A673 (cell line): ENCODE results near the gene RELN. TPM values are rescaled to one million over a fixed set of nuclear protein-coding genes. Genes with fewer than 3 reads are reported as not detected.

Experiments used
- BruUV-seq: library from RNA; stranded (reverse); fragments of 400-500 nt; replicated peaks from 2 replicates; lab custom pipeline; 2021; lab: Mats Ljungman, UMichigan
- CTCF ChIA-PET: fragments of 300-600 bp; sonication (Branson Sonifier 250); formaldehyde crosslinking; loops from one replicate; lab custom pipeline; 2022; ENCODE audit warnings: antibody characterized with exemption; lab: Charles Lee
- POLR2A ChIA-PET: fragments of 300-600 bp; sonication (Branson Sonifier 250); formaldehyde crosslinking; loops from one replicate; lab custom pipeline; 2022; ENCODE audit warnings: antibody characterized with exemption; ENCODE audit not compliant: low non-redundant PET; lab: Charles Lee
- DNase-seq: peaks from one replicate; pipeline ENCODE4 v3.0.0-alpha.2; 2015; ENCODE audit warnings: low spot score
- H3K27ac ChIP-seq: fragments of 200-600 bp; sonication (generic); 2 replicates; pipeline ENCODE4 v1.5.1; 2016; ENCODE audit warnings: mixed run types, low read depth, mild to moderate bottlenecking, mixed read lengths, antibody characterized with exemption, low read length; ENCODE audit not compliant: poor library complexity, severe bottlenecking
- H3K27me3 ChIP-seq: fragments of 200-600 bp; sonication (generic); replicated peaks from 2 replicates; pipeline ENCODE4 v1.6.1; 2017; ENCODE audit warnings: mixed run types, low read depth, mild to moderate bottlenecking, mixed read lengths, antibody characterized with exemption, low read length; ENCODE audit not compliant: insufficient read depth, poor library complexity
- H3K36me3 ChIP-seq: fragments of 200-600 bp; sonication (generic); 2 replicates; pipeline ENCODE4 v1.6.1; 2016; ENCODE audit warnings: mixed run types, mild to moderate bottlenecking, mixed read lengths, antibody characterized with exemption, low read length; ENCODE audit not compliant: insufficient read depth, poor library complexity, severe bottlenecking
- H3K4me1 ChIP-seq: fragments of 200-600 bp; sonication (generic); 2 replicates; pipeline ENCODE4 v1.6.1; 2017; ENCODE audit warnings: mixed run types, mild to moderate bottlenecking, mixed read lengths, antibody characterized with exemption, low read length; ENCODE audit not compliant: insufficient read depth, poor library complexity, severe bottlenecking
- H3K4me3 ChIP-seq: fragments of 200-600 bp; sonication (generic); 2 replicates; pipeline ENCODE4 v1.5.1; 2016; ENCODE audit warnings: low read depth, mixed run types, mild to moderate bottlenecking, mixed read lengths, low read length; ENCODE audit not compliant: poor library complexity, severe bottlenecking
- H3K9me3 ChIP-seq: fragments of 200-600 bp; sonication (generic); 2 replicates; pipeline ENCODE4 v1.6.1; 2016; ENCODE audit warnings: mixed run types, low read depth, mild to moderate bottlenecking, mixed read lengths, antibody characterized with exemption, low read length; ENCODE audit not compliant: poor library complexity, severe bottlenecking
- EZH2 ChIP-seq: fragments of 200-600 bp; sonication (generic); IDR thresholded peaks from 2 replicates; pipeline ENCODE4 v1.6.1; 2017; ENCODE audit warnings: borderline replicate concordance, low read depth, mild to moderate bottlenecking, mixed read lengths, antibody characterized with exemption, low read length; ENCODE audit not compliant: poor library complexity, severe bottlenecking
- intact Hi-C: fragments of 100-400 bp; cut with micrococcal nuclease; formaldehyde crosslinking; loops from one replicate; pipeline ENCODE4 v1.10.0; 2022; ENCODE audit not compliant: unreplicated experiment
- total RNA-seq: library from RNA; stranded (reverse); gene quantifications from 2 replicates; pipeline ENCODE4 v1.2.3, GENCODE V29; 2021
- TF ChIP-seq, protein P1 (sequence below): fragments of 300-800, 200-600 bp; sonication (generic); conservative IDR thresholded peaks from 2 replicates; pipeline ENCODE4 v1.5.1; 2017; ENCODE audit warnings: low read depth, mild to moderate bottlenecking, antibody characterized with exemption, low read length, moderate library complexity, mixed read lengths

Gene RELN
- total RNA-seq, 1 experiment from 2014 or later, result not detected

DNA sequence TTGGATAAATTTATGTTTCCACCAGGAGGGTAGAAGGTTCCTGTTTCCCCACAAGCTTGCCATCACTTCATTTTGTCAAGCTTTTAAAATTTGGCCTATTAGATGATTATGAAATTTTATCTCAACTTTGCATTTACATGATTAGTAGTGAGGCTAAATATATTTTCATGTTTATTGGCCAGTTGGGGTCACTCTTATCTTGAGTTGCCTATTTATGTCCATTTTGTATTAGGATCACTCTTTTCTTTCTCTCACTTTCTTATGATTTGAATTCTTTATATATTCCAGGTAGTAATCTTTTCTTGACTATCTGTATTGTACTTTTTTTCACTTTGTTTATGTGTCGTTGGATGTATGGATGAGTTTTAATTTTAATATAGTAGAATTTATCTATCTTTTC, 324.9 kb downstream of the RELN start:
- peaks cover 32% of the 10 kb centered on the region for H3K27me3 ChIP-seq
- no peaks in the 10 kb centered on the region for H3K36me3 ChIP-seq
- intact Hi-C loops, result no loop called here
- no peak overlapping the region for H3K4me3 ChIP-seq
- no TSS peak for BruUV-seq
- H3K27ac ChIP-seq, result no peak overlapping the region
- no peaks in the 10 kb centered on the region for H3K9me3 ChIP-seq
- TF ChIP-seq, protein P1, sequence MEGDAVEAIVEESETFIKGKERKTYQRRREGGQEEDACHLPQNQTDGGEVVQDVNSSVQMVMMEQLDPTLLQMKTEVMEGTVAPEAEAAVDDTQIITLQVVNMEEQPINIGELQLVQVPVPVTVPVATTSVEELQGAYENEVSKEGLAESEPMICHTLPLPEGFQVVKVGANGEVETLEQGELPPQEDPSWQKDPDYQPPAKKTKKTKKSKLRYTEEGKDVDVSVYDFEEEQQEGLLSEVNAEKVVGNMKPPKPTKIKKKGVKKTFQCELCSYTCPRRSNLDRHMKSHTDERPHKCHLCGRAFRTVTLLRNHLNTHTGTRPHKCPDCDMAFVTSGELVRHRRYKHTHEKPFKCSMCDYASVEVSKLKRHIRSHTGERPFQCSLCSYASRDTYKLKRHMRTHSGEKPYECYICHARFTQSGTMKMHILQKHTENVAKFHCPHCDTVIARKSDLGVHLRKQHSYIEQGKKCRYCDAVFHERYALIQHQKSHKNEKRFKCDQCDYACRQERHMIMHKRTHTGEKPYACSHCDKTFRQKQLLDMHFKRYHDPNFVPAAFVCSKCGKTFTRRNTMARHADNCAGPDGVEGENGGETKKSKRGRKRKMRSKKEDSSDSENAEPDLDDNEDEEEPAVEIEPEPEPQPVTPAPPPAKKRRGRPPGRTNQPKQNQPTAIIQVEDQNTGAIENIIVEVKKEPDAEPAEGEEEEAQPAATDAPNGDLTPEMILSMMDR, result no peak
- TF ChIP-seq EZH2, result no peak
- ChIA-PET CTCF (no interaction called here), POLR2A (no interaction called here)
- no peak for DNase-seq
- no peaks in the 10 kb centered on the region for H3K4me1 ChIP-seq

DNA sequence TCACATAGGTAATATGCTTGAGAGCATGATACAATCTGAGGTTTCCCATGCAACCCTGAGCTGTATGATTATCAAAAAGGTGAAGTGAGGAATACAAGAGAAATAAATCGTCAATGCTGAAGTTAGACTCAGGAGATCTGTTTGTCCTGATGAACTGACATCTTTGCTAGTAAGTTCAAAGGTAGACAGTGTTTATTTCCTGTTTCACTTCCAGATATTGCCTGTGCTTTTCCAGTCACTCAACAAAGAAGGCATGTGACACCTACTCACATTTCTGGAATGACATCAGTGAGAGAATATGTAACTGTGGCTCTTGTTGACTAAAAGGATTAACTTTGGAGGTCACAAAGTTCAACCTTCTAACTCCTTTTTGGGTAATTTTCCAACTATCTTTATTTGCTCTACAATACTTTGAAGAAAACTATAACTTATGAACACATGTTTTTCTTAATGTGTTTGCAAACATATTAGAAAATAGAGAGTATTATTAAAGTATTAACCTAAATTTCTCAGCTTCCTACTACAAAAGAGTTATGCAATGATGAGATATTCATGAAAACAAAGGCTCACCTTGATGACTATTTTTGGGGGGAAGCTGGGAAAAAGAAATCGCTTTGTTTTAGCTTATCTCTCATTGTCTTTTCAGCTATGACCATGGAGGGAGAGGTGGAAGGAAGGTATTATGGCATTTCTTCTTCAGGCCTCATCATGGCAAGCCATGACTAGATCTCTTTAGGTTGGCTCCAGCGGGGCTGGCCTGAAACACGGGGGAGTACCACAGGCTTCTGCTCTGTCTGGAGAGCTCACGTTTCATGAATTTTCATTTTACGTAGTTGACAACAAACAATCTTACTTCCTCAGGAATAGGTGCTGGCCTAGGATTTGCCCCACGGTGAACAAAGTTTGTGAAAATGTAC, 328.7 kb downstream of the RELN start:
- intact Hi-C loops, result no loop called here
- CTCF ChIA-PET, result no interaction called here
- DNase-seq, result peak; percentile 10
- POLR2A ChIA-PET, result no interaction called here
- BruUV-seq, result no TSS peak
- no peaks in the 10 kb centered on the region for H3K4me1 ChIP-seq
- TF ChIP-seq, protein P1, result no peak
- H3K4me3 ChIP-seq, result no peak overlapping the region
- H3K36me3 ChIP-seq, result no peaks in the 10 kb centered on the region
- no peak overlapping the region for H3K27ac ChIP-seq
- H3K27me3 ChIP-seq, result peaks cover 8% of the 10 kb centered on the region
- H3K9me3 ChIP-seq, result no peaks in the 10 kb centered on the region

DNA sequence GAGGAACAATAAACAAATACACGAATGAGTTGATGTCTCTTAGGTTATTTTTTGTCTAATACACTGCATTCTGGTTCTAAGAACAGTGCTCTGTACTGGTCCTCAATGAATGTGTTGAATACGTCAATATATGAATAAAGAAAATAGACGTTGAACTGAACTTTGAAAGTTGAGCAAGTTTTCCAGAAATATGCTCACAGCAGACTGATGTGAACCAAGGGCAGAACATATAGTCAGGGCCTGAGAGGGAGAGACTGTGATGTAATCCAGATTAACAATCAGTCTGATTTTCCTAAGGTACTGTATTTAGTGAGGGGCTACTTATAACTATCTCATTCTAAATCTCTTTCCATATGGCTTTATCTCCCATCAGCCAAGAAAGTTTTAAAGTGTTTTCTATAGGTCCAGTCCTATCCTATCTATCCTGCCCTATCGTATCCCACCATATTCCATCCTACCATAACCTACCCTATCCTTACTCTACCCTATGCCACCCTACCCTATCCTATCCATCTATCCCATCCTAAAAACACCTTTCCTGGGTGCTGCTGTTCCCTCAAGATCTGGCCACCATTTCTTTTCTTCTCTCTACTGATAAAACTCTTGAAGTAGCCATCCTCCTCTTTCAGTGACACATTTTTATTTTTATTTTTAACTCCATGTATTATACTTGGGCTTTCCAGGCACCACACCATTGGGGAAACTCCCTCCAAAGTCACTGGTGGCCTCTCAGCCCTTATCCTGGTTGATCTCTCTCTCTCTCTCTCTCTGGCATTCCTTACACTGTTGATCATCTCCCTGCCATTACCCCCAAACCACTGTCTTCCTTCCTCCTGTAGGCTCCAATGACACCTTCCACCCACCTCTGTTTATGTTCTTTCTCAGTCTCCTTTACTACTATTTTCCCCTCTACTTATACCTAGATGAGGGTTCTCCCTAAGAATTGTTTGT, 331.1 kb downstream of the RELN start:
- BruUV-seq, result no TSS peak
- DNase-seq, result no peak
- ChIA-PET CTCF (no interaction called here), POLR2A (no interaction called here)
- Histone ChIP-seq H3K4me3 (no peak overlapping the region), H3K27ac (no peak overlapping the region), H3K27me3 (peaks cover 11% of the 10 kb centered on the region), H3K9me3 (no peaks in the 10 kb centered on the region), H3K36me3 (no peaks in the 10 kb centered on the region), H3K4me1 (no peaks in the 10 kb centered on the region)
- intact Hi-C loops, result no loop called here
- TF ChIP-seq, protein P1, result no peak
- no peak for TF ChIP-seq EZH2
